Measurements from ENCODE around the gene SELENON.

- TF ChIP-seq CTCF (IDR thresholded peaks at IDR 0.05; ENCODE audit: control extremely low read depth in 1 of 3, insufficient read depth in 1 of 3, low read depth in 1 of 3, low read length in 3 of 3) = no peak
- no peak for TF ChIP-seq BRCA1 (IDR thresholded peaks at IDR 0.05; ENCODE audit: low read depth, low read length)
- TF ChIP-seq JUND (IDR thresholded peaks at IDR 0.05; ENCODE audit: low read length) = no peak
- TF ChIP-seq CREB1 (IDR thresholded peaks at IDR 0.05) = no peak
- TF ChIP-seq RNF2 (IDR thresholded peaks at IDR 0.05; ENCODE audit: borderline replicate concordance, low read depth, low read length, missing control alignments, poor library complexity, severe bottlenecking) = no peak
- no peak for TF ChIP-seq TCF12 (IDR thresholded peaks at IDR 0.05; ENCODE audit: low read depth, low read length)
- TF ChIP-seq SIN3A (conservative IDR thresholded peaks at IDR 0.05 in 1 of 2, IDR thresholded peaks at IDR 0.05 in 1 of 2; ENCODE audit: low read depth in 1 of 2, low read length in 2 of 2) = no peak
- TF ChIP-seq JUN (IDR thresholded peaks at IDR 0.05; ENCODE audit: low read depth, low read length) = no peak
- 0 out of 2 replicates have a peak, but pooled peaks have one; percentile 29 for TF ChIP-seq MAX (IDR thresholded peaks at IDR 0.05)
Measured at GRCh38 chr1:25795946-25796810, 3.8 kb upstream of the SELENON start.

All from H1 (cell line).